Fibroblast of the conjunctiva (primary cell): ENCODE results near the gene SLC2A14.
"Not testable (repeated sequence)": the region's sequence is repeated elsewhere in the genome, so short reads cannot be mapped to it uniquely, and the experiment has no call there.

Experiments
- DNase-seq: peaks from one replicate; pipeline ENCODE4 v3.0.0-alpha.2; 2010; ENCODE audit warnings: low read depth

Gene SLC2A14

GRCh38 chr12:7833831-7834230, 38.9 kb downstream of the SLC2A14 start:
- DNase-seq, result no peak

DNA sequence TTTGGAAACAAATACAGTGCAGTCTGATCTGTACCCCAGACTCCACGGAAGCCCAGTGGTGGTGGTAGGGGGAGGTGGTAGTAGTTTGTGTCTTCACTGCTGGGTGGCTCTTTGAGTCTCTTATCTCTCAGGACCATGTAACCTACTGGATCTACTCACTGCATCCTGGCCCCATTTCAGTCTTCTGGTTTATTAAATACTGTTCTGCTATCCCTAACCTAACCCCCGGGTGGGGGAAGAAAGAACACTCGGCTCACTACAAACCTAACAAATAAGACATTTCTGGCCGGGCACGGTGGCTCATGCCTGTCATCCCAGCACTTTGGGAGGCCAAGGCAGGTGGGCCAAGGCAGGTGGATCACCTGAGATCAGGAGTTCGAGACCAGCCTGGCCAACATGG, 39.5 kb downstream of the SLC2A14 start:
- DNase-seq, result not testable (repeated sequence)

GRCh38 chr12:7832059-7832696, 40.5 kb downstream of the SLC2A14 start:
- peak; percentile 44 for DNase-seq

GRCh38 chr12:7829737-7830136, 43.0 kb downstream of the SLC2A14 start:
- DNase-seq, result not testable (repeated sequence)

DNA sequence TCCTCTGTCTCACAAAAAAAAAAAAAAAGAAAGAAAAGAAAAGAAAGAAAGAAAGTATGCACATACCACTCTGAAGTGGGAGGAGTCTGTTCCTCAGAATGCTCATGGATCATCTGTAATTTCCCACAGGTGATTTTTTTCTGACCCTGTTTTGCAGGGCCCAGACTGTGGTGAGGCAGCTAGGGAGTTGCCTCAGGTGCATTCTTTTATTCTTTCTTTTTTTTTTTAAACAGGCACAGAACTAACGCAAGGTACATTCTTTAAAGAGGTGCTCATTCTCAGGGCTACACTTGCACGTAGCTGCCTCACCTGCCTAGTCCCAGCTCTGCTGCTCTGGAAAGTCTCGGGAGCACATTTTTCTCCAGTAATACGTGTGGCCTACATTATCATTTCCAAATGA, 47.0 kb downstream of the SLC2A14 start:
- DNase-seq, result not testable (repeated sequence)

- peak; percentile 45 for DNase-seq
These were observed 65.7 kb downstream of the SLC2A14 start for GRCh38 chr12:7806863-7807487.

GRCh38 chr12:7806319-7806718, 66.4 kb downstream of the SLC2A14 start:
- DNase-seq, result not testable (repeated sequence)

GRCh38 chr12:7801460-7801859, 71.3 kb downstream of the SLC2A14 start:
- DNase-seq, result no peak

DNA sequence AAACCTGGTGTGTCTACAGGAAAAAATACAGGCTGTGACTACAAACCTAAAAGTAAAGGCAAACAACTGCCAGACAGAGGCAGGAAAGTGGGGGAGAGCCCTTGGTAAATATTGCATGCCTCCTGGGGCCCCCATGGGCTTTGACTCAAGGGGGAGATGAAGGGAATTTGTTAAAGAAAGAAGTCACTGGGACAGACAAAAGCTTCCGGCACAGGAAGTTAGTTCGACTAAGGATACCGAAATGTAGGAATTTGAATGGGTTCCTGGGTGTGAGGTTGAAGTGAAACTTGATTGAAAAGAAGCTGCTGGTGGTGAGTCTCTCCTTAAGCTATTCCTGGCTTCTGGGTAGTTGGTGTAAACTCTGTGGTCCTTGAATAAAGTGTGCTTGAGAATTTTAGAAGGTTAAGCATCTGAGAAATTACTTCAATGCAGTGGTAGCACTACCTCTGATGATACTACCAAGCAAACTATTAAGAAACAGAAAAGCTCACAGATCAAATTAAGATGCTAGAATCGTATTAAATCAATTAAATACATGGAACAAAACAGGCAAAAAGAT, 73.9 kb downstream of the SLC2A14 start:
- not testable (repeated sequence) for DNase-seq

DNA sequence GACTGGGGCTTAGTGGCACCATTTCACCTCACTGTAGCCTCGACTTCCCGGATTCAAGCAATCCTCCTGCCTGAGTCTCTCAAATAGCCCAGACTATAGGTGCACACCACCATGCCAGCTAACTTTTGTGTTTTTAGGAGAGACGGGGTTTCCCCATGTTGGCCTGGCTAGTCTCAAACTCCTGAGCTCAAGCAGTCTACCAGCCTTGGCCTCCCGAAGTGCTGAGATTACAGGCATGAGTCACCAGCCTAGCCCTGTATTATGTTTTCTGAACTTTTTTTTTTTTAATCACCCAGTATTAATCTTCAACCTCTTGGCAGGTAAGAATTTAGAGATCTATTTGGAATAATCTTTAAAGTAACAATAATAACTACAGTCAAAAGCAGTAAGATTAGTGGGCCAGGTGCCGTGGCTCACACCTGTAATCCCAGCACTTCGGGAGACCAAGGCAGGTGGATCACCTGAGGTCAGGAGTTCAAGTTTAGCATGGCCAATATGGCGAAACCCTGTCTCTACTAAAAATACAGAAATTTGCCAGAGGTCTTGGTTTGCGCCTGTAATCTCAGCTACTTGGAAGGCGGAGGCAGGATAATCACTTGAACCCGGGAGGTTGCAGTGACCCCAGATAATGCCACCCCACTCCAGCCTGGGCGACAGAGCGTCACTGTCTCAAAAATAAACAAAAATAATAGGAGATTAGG, 74.9 kb downstream of the SLC2A14 start:
- DNase-seq, result no peak

- not testable (repeated sequence) for DNase-seq
These were observed 75.4 kb downstream of the SLC2A14 start for GRCh38 chr12:7797269-7797668.

DNA sequence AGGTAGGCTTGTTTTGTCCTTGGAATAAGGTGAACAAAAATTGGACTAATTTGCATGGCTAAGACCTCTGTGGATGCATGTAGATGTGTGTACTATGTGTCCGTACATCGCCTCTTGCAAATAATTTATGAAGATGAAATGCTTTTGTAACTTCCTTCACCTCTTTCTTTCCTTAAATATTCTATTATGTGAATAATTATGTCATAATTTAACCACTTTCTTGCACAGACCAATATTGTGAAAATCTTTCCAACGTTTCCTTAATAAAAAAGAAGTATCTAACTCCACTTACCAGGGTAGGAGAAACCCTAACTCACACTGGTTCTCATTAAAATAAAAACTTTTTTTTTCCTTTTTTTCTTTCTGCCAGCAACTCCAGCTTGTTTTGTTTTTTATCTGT, 79.5 kb downstream of the SLC2A14 start:
- no peak for DNase-seq

DNA sequence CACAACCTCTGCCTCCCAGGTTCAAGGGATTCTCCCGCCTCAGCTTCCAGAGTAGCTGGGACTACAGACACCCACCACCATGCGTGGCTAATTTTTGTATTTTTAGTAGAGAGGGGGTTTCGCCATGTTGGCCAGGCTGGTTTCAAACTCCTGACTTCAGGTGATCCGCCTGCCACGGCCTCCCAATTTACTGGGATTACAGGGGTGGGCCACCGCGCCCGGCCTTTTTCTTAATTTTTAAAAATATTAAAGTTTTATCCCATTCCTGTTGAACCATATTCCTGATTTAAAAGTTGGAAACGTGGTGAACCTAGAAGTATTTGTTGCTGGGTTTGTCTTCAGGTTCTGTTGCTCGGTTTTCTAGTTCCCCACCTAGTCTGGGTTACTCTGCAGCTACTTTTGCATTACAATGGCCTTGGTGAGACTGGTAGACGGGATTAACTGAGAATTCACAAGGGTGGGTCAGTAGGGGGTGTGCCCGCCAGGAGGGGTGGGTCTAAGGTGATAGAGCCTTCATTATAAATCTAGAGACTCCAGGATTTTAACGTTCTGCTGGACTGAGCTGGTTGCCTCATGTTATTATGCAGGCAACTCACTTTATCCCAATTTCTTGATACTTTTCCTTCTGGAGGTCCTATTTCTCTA, 83.7 kb downstream of the SLC2A14 start, which contains the start of gene NANOG:
Gene NANOG, plus strand, starts transcription at position 519 of the 645 bp plus-strand sequence. CDS start 213 bp downstream, outside the sequence.
- not testable (repeated sequence) for DNase-seq

- DNase-seq, result no peak
These were observed 84.4 kb downstream of the SLC2A14 start for GRCh38 chr12:7788294-7788660.

- no peak for DNase-seq
These were observed 85.0 kb downstream of the SLC2A14 start for GRCh38 chr12:7787574-7788293.

DNA sequence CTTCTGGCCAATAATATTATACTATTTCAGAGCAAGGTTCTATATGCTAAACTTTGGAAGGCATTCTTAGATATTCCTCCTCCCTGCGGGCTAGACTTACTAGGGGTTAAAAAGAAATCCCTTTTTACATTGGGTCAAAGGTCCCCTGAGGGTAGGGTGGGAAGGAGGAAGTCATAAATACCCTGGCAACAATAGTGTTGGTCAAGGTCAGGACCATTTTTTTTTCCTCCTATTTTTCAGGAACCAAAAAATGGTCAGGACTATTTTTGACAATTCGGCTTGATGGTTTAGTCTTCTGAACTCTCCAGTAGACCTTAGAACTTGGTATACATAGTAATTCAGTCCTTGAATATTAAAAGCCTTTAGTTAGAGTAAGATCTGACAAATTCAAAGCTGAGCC, 88.0 kb downstream of the SLC2A14 start:
- DNase-seq, result no peak

GRCh38 chr12:7783433-7783832, 89.3 kb downstream of the SLC2A14 start:
- DNase-seq, result not testable (repeated sequence)

GRCh38 chr12:7782055-7782454, 90.7 kb downstream of the SLC2A14 start:
- no peak for DNase-seq

DNA sequence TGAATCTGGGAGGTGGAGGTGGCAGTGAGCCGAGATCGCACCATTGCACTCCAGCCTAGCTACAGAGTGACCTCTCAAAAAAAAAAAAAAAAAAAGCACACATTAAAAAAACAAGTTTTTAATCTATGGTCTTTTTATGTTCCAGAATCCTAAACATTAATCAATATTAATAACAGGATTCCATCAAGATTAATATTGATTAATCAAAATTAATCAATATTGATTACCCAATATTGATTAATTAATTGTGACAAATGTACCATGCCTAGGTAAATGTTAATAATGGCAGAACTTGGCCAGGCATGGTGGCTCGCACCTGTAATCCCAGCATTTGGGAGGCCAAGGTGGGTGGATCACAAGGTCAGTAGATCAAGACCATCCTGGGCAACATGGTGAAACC, 91.4 kb downstream of the SLC2A14 start:
- no peak for DNase-seq

- DNase-seq, result no peak
These were observed 102.7 kb downstream of the SLC2A14 start for GRCh38 chr12:7769999-7770398.
